Measurements from ENCODE around the gene OBSCN.
A peak's percentile ranks its signal among the peaks of the same experiment; 100 is the strongest.

Gene OBSCN

GRCh38 chr1:228190778-228191177 lies 17.1 kb upstream of the OBSCN start:
- no peak for DNase-seq

- no peak for DNase-seq
Observed at GRCh38 chr1:228194436-228194835, 13.4 kb upstream of the OBSCN start.

DNA sequence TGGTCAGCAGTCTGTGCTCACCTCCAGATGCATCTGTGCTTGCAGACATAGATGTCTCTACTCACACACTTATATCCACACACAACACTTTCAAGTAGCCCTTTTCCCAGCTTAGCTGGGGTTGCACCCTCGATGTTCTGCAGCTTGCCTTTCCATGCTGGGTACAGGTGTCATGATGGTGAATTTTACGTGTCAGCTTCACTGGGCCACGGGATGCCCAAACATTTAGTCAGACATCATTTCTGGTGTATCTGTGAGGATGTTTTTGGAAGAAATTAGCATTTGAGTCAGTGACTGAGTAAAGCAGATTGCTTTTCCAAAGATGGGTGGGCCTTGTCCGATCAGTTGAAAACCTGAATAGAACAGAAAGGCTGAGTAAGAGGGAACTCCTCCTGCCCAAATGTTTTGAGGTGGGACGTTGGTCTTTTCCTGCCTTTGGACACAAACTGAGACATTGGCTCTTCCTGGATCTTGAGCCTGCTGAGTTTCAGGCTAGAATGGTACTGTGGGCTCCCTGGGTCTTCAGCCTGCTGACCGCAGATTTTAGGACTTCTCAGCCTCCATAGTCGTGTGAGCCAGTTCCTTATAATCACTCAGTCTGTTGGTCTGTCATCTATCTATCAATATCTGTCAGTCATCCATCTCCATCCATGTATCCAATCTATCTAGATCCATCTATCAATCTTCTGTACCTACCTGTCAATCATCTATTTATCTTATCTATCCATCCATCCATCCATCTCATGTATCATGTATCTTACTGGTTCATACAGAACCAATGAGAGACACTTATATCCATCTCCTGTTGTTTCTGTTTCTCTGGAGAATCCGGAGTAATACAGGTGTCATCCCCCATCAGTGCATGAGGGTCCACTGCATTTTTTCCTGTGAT lies 12.7 kb upstream of the OBSCN start:
- DNase-seq: no peak

GRCh38 chr1:228197555-228198147 lies 10.2 kb upstream of the OBSCN start:
- no peak for DNase-seq

DNA sequence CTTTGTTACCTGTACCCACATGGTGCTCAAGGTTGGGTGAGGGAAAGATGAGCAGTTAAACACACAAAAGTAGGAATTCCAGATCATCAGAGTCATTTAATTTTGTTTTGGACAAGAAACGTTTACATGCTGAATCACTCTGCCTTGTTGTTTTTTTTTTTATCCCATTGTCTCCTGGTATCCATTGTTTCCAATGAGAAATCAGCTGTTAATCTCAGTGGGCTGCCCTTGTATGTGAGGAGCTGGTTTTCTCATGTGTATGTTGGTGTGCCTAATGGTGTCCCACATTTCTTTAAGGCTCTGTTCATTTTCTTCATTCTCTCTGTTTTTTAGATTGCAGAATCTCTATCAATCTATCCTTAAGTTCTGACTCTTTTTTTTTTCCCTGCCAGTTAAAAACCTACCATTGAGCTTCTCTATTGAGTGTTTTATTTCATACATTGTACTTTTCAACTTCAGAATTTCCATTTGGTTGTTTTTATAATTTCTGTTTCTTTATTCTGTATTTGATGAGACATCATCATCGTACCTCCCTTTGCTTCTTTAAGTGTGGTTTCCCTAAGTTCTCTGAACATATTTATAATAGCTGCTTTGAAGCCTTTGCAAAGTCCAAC lies 8.8 kb upstream of the OBSCN start:
- peak; percentile 16 for DNase-seq

- DNase-seq: peak; percentile 8
Observed at GRCh38 chr1:228204958-228205357, 2.9 kb upstream of the OBSCN start.

- no peak for DNase-seq
Observed at GRCh38 chr1:228205526-228206436, 2.1 kb upstream of the OBSCN start.

DNA sequence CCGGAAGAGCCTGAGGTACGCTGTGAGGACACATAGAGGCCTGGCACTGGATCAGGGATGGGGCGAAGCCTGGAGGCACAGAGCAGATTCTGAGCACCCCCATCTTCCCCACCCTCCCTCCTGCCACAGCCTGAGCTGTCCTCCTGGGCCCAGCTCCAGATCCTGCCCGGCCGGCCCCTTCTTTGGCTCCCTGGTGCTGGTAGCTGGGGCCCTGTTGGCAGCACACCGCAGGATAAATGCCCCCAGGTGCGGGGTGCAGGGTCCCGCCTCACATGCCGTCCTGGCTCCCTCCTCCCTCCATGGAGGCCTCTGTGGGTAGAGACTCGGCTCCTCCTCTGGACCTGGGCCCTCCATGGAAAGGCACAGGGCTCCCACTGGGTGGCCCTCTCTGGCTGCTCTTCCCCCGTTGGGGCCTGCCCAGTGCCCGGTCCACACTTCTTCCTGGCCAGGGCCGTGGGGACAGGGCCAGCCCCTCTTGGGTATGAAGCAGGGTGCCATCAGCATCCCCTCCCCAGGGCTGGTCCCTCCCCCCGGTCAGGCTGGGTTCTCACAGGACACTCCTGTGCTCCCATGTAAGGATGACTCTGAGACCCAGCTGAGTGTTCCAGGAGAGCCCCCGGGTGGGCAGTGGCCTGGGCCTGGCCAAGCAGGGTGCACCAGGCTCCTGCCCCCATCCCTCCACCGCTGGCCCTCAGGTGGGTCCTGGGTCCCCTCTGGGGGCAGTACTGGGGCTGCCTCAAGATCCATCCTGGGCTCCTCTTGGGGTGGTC lies 1.1 kb upstream of the OBSCN start:
- DNase-seq: no peak

DNA sequence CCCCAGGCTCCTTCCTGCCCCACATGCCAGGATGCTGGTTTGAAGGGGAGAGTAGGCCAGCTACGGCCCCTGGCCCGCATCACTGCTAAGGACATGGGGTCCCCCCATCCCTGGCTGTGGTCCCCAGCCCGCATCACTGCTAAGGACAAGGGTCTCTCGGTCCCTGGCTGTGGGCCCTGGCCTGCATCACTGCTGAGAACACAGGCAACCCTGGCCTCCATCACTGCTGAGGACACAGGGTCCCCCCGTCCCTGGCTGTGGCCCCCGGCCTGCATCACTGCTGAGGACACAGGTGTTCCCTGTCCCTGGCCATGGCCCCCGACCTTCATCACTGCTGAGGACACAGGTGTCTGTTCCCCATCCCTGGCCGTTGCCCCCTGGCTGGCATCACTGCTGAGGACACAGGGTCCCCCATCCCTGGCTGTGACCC lies 448 bp upstream of the OBSCN start:
- no peak for DNase-seq

GRCh38 chr1:228208831-228209551 lies 1.1 kb downstream of the OBSCN start:
- DNase-seq: no peak

DNA sequence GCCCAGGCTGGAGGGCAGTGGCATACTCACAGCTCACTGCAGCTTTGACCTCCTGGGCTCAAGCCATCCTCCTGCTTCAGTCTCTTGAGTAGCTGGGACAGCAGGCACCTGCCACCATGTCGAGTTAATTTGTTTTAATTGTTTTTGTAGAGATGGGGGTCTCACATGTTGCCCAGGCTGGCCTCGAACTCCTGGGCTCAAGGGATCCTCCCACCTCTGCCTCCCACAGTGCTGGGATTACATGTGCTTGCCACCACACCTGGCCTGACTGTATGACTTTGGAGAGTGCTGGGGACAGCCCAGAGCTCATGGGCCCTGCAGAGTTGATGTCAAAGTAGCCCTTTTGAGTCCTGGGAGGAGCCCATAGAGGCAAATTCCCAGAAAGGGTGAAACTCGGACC lies 1.8 kb downstream of the OBSCN start:
- DNase-seq: no peak

GRCh38 chr1:228210076-228210651 lies 2.3 kb downstream of the OBSCN start:
- DNase-seq: no peak

GRCh38 chr1:228210712-228211530 lies 3.1 kb downstream of the OBSCN start:
- no peak for DNase-seq

DNA sequence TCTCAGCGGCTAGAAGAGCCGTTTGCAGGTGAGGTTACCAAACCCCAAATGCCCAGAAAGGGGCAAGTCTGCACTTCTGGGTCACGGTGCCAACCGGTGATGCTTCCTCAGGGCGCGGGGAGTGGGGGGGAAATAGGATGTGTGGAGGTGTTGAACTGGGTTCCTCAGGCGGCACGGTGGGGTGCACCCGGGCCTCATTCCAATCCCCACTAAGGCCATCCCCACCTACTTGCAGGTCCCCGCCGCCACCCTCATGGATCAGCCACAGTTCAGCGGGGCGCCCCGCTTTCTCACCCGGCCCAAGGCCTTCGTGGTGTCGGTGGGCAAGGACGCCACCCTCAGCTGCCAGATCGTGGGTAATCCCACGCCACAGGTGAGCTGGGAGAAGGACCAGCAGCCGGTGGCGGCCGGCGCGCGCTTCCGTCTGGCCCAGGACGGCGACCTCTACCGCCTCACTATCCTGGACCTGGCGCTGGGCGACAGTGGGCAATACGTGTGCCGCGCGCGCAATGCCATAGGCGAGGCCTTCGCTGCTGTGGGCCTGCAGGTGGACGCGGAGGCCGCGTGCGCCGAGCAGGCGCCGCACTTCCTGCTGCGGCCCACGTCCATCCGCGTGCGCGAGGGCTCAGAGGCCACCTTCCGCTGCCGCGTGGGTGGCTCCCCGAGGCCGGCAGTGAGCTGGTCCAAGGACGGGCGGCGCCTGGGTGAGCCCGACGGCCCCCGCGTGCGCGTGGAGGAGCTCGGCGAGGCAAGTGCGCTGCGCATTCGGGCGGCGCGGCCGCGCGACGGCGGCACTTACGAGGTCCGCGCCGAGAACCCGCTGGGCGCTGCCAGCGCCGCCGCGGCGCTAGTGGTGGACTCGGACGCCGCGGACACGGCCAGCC lies 3.9 kb downstream of the OBSCN start:
- DNase-seq: no peak

GRCh38 chr1:228212415-228212965 lies 4.6 kb downstream of the OBSCN start:
- DNase-seq: no peak

DNA sequence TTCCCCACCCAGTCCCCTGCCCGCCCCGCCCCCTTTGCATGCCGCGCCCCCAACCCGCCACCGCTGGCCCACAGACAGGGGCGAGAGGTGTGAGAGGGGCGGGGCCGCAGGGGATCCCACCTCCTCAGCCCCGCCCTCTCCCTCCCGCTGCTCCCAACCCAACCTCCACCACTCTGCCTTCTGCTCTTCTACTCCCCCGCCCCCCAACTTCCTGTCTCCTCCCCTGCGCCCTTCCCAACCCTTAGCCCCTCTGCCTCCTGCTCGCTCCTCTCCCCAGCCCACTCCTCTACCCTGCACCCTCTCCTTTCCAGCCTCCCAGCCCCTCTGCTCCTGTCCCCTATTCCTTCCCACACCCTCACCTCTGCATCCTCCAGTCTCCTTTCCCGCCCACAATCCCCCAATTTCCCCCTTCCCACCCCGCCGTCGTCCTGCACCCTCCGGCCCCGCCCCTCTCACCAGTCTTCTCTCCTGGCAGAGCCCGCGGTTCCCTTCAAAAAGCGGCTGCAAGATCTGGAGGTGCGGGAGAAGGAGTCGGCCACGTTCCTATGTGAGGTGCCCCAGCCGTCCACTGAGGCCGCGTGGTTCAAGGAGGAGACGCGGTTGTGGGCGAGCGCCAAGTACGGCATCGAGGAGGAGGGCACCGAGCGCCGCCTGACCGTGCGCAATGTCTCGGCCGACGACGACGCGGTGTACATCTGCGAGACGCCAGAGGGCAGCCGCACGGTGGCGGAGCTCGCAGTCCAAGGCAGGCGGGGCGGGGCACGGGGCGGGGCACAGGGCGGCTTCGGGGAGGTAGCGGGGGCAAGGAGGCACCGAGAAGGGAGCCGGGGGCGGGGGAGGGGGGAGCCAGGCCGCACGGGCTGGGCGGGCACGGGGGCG lies 5.4 kb downstream of the OBSCN start:
- peak; percentile 48 for DNase-seq

GRCh38 chr1:228213917-228214808 lies 6.3 kb downstream of the OBSCN start:
- no peak for DNase-seq

Measured in MV-4-11 (cell line).